CD4-positive, alpha-beta T cell treated with Interleukin-6 at 100 ng/mL for 8 hours (primary cell): ENCODE data around the gene ARHGEF25.
"Not testable (repeated sequence)": the region's sequence is repeated elsewhere in the genome, so short reads cannot be mapped to it uniquely, and the experiment has no call there.

Source experiments
- DNase-seq: peaks from one replicate; pipeline ENCODE4 v3.0.0-alpha.2; 2020; ENCODE audit warnings: mixed read lengths, low spot score

ARHGEF25 gene

GRCh38 chr12:57609101-57609780 lies 2.0 kb upstream of the ARHGEF25 start:
- DNase-seq: no peak

GRCh38 chr12:57609781-57610553 lies 1.3 kb upstream of the ARHGEF25 start:
- DNase-seq: no peak

- DNase-seq: no peak
Observed at GRCh38 chr12:57610554-57611107, 604 bp upstream of the ARHGEF25 start.

- no peak for DNase-seq
Observed at GRCh38 chr12:57611827-57612710, 834 bp downstream of the ARHGEF25 start.

- no peak for DNase-seq
Observed at GRCh38 chr12:57612711-57613426, 1.6 kb downstream of the ARHGEF25 start.

GRCh38 chr12:57613427-57614109 lies 2.3 kb downstream of the ARHGEF25 start:
- no peak for DNase-seq

- no peak for DNase-seq
Observed at GRCh38 chr12:57614178-57614947, 3.1 kb downstream of the ARHGEF25 start.

GRCh38 chr12:57614948-57615500 lies 3.8 kb downstream of the ARHGEF25 start:
- DNase-seq: no peak

GRCh38 chr12:57615637-57616036 lies 4.4 kb downstream of the ARHGEF25 start:
- no peak for DNase-seq

- no peak for DNase-seq
Observed at GRCh38 chr12:57616383-57617101, 5.3 kb downstream of the ARHGEF25 start.

GRCh38 chr12:57617942-57618341 lies 6.7 kb downstream of the ARHGEF25 start:
- no peak for DNase-seq

GRCh38 chr12:57618431-57618830 lies 7.2 kb downstream of the ARHGEF25 start:
- not testable (repeated sequence) for DNase-seq

- no peak for DNase-seq
Observed at GRCh38 chr12:57618966-57619433, 7.8 kb downstream of the ARHGEF25 start.

- DNase-seq: no peak
Observed at GRCh38 chr12:57619434-57620244, 8.4 kb downstream of the ARHGEF25 start.

- no peak for DNase-seq
Observed at GRCh38 chr12:57620245-57620935, 9.2 kb downstream of the ARHGEF25 start.

GRCh38 chr12:57620936-57621496 lies 9.8 kb downstream of the ARHGEF25 start:
- no peak for DNase-seq
